GM12878 (cell line): ENCODE results near the gene RFXAP. TPM values are rescaled to one million over a fixed set of nuclear protein-coding genes. Genes with fewer than 3 reads are reported as not detected.

Source experiments
- ATAC-seq: fragments of 200-7000 bp; cut with Tn5 transposase; 3 replicates; pipeline ENCODE4 v1.9.1; 2020; ENCODE audit warnings: mild to moderate bottlenecking, moderate library complexity
- BruUV-seq: library from RNA; stranded (reverse); fragments of 400-500 nt; replicated peaks from 2 replicates; lab custom pipeline; 2021; lab: Mats Ljungman, UMichigan
- CTCF ChIA-PET: fragments of 300-600 bp; sonication (Branson Sonifier 250); formaldehyde crosslinking; extraction: SDS; loops from one replicate; lab custom pipeline; 2021; ENCODE audit warnings: inconsistent platforms; lab: Yijun Ruan, JAX
- POLR2A ChIA-PET: fragments of 350-600 bp; formaldehyde crosslinking; extraction: SDS; loops from one replicate; lab custom pipeline; 2021; ENCODE audit warnings: inconsistent platforms; lab: Charles Lee
- RAD21 ChIA-PET: fragments of 300-600 bp; sonication (Branson Sonifier 250); formaldehyde crosslinking; loops from one replicate; lab custom pipeline; 2023; ENCODE audit warnings: antibody characterized with exemption; ENCODE audit not compliant: unreplicated experiment; lab: Charles Lee
- SMC1A ChIA-PET: fragments of 300-600 bp; sonication (Branson Sonifier 250); formaldehyde crosslinking; loops from one replicate; lab custom pipeline; 2023; ENCODE audit not compliant: unreplicated experiment, uncharacterized antibody; lab: Charles Lee
- DNase-seq: peaks from one replicate; pipeline ENCODE4 v3.0.0-alpha.2; 2011; ENCODE audit warnings: low read depth, low spot score
- FAIRE-seq: peaks from 3 replicates; lab custom pipeline; 2011; peaks lifted over from hg19 to GRCh38; lab: Jason Lieb, UNC
- H2AFZ ChIP-seq: 2 replicates; pipeline ENCODE4 v1.6.0; 2011; ENCODE audit warnings: low read depth, low read length, control low read depth; ENCODE audit not compliant: control insufficient read depth
- H3K27ac ChIP-seq: 2 replicates; pipeline ENCODE4 v1.5.1; 2011; ENCODE audit warnings: control low read depth; ENCODE audit not compliant: control insufficient read depth, insufficient read depth
- H3K27me3 ChIP-seq, 2 experiments: replicated peaks in 1 of 2; 2 replicates each; pipeline versions ENCODE4 v1.6.0 to v1.6.1; 2011; ENCODE audit warnings: low read length in 1 of 2; ENCODE audit not compliant: control insufficient read depth in 2 of 2, insufficient read depth in 2 of 2
- H3K36me3 ChIP-seq, 2 experiments: 2 replicates each; pipeline ENCODE4 v1.5.1; 2011; ENCODE audit warnings: low read length in 1 of 2; ENCODE audit not compliant: control insufficient read depth in 2 of 2, insufficient read depth in 2 of 2
- H3K4me1 ChIP-seq: 2 replicates; pipeline ENCODE4 v1.6.1; 2011; ENCODE audit warnings: mild to moderate bottlenecking, low read length, moderate library complexity, mixed read lengths; ENCODE audit not compliant: control insufficient read depth, insufficient read depth
- H3K4me2 ChIP-seq: 2 replicates; pipeline ENCODE4 v1.6.0; 2011; ENCODE audit warnings: control low read depth; ENCODE audit not compliant: control insufficient read depth, insufficient read depth
- H3K4me3 ChIP-seq: fragments of 200-600 bp; sonication (generic); 2 replicates; pipeline ENCODE4 v1.5.1; 2016
- H3K79me2 ChIP-seq: 2 replicates; pipeline ENCODE4 v1.6.0; 2011; ENCODE audit warnings: low read length; ENCODE audit not compliant: control insufficient read depth, insufficient read depth
- H3K9ac ChIP-seq: 2 replicates; pipeline ENCODE4 v1.8.0; 2011; ENCODE audit warnings: low read length, control low read depth, mixed read lengths; ENCODE audit not compliant: control insufficient read depth, insufficient read depth
- H3K9me3 ChIP-seq: replicated peaks from 3 replicates; pipeline ENCODE4 v1.5.1; 2011; ENCODE audit warnings: mild to moderate bottlenecking, low read length; ENCODE audit not compliant: control insufficient read depth, insufficient read depth
- H4K20me1 ChIP-seq: 2 replicates; pipeline ENCODE4 v1.6.0; 2011; ENCODE audit not compliant: control insufficient read depth, insufficient read depth
- BACH1 ChIP-seq: fragments of 450-650 bp; IDR thresholded peaks from 2 replicates; pipeline ENCODE4 v1.6.1; 2017; ENCODE audit warnings: mild to moderate bottlenecking, borderline replicate concordance
- CHD1 ChIP-seq: IDR thresholded peaks from 2 replicates; pipeline ENCODE4 v1.6.1; 2012; ENCODE audit warnings: low read depth, low read length, improper control_type of control experiment
- CHD2 ChIP-seq: IDR thresholded peaks from 2 replicates; pipeline ENCODE4 v1.6.1; 2011; ENCODE audit warnings: low read depth, low read length, improper control_type of control experiment, borderline replicate concordance
- CREM ChIP-seq: IDR thresholded peaks from 2 replicates; pipeline ENCODE4 v1.6.1; 2014; ENCODE audit warnings: antibody characterized with exemption, low read depth
- E2F4 ChIP-seq: IDR thresholded peaks from 2 replicates; pipeline ENCODE4 v1.6.1; 2012; ENCODE audit warnings: low read depth, low read length, improper control_type of control experiment
- EP300 ChIP-seq, 2 experiments: fragments of 150-350 bp in 1 of 2; IDR thresholded peaks; 2 replicates each; pipeline ENCODE4 v1.6.1; 2011 to 2012; ENCODE audit warnings: low read depth in 2 of 2, low read length in 2 of 2, borderline replicate concordance in 1 of 2, improper control_type of control experiment in 1 of 2, inconsistent platforms in 1 of 2; ENCODE audit not compliant: control insufficient read depth in 1 of 2
- HCFC1 ChIP-seq: fragments of 150-350 bp; IDR thresholded peaks from 2 replicates; pipeline ENCODE4 v1.6.1; 2014; ENCODE audit warnings: low read length
- HDGF ChIP-seq: fragments of 450-650 bp; IDR thresholded peaks from 2 replicates; pipeline ENCODE4 v1.6.1; 2016; ENCODE audit warnings: antibody characterized with exemption
- IKZF1 ChIP-seq: fragments of 450-650 bp; conservative IDR thresholded peaks from 2 replicates; pipeline ENCODE4 v1.6.1; 2017; ENCODE audit warnings: antibody characterized with exemption, mild to moderate bottlenecking
- KLF5 ChIP-seq: fragments of 450-650 bp; IDR thresholded peaks from 2 replicates; pipeline ENCODE4 v1.6.1; 2014; ENCODE audit warnings: mild to moderate bottlenecking; ENCODE audit not compliant: partially characterized antibody
- NFXL1 ChIP-seq: fragments of 450-650 bp; IDR thresholded peaks from 2 replicates; pipeline ENCODE4 v1.6.1; 2017; ENCODE audit warnings: antibody characterized with exemption, mild to moderate bottlenecking, borderline replicate concordance
- NR2C1 ChIP-seq: fragments of 450-650 bp; IDR thresholded peaks from 2 replicates; pipeline ENCODE4 v1.6.1; 2017; ENCODE audit warnings: antibody characterized with exemption, mild to moderate bottlenecking, moderate library complexity
- POU2F2 ChIP-seq: IDR thresholded peaks from 3 replicates; pipeline ENCODE4 v1.6.1; 2011; ENCODE audit warnings: low read depth, mild to moderate bottlenecking, low read length, borderline replicate concordance
- RCOR1 ChIP-seq: conservative IDR thresholded peaks from 2 replicates; pipeline ENCODE4 v1.6.1; 2012; ENCODE audit warnings: low read depth, low read length, improper control_type of control experiment
- SMAD1 ChIP-seq: fragments of 450-650 bp; IDR thresholded peaks from 2 replicates; pipeline ENCODE4 v1.6.1; 2018; ENCODE audit warnings: mild to moderate bottlenecking, low read depth; ENCODE audit not compliant: partially characterized antibody
- SPI1 ChIP-seq: IDR thresholded peaks from 2 replicates; pipeline ENCODE4 v1.6.1; 2011; ENCODE audit warnings: low read depth, mild to moderate bottlenecking, low read length, moderate library complexity, borderline replicate concordance; ENCODE audit not compliant: insufficient read depth
- TAF1 ChIP-seq: IDR thresholded peaks from 2 replicates; pipeline ENCODE4 v1.6.1; 2011; ENCODE audit warnings: mild to moderate bottlenecking, low read depth, low read length, borderline replicate concordance
- ZNF274 ChIP-seq: IDR thresholded peaks from one replicate; pipeline ENCODE4 v1.8.0; 2011; ENCODE audit not compliant: insufficient read length, insufficient read depth
- WGBS: methylation state at CpG from one replicate; pipeline ENCODE4 v1.1.6; 2016; ENCODE audit warnings: low lambda C conversion rate; ENCODE audit not compliant: insufficient replicate concordance, insufficient coverage; ENCODE audit errors: missing lambda C conversion rate; 5-methylcytosine and 5-hydroxymethylcytosine counted together
- in situ Hi-C: fragments of 300-500 bp; cut with MboI; formaldehyde crosslinking; loops from 9 replicates; pipeline ENCODE4 v1.14.3; 2018; ENCODE audit warnings: mixed read lengths
- intact Hi-C: fragments of 100-400 bp; cut with micrococcal nuclease; formaldehyde crosslinking; loops from one replicate; pipeline ENCODE4 v1.14.2; 2022; ENCODE audit not compliant: unreplicated experiment
- polyA plus RNA-seq, 11 experiments: library from polyadenylated mRNA; depleted of rRNA in 4 of 11; unstranded in 6 of 11; stranded (reverse) in 5 of 11; fragments of >200 nt; fragmentation: Nextera tagmentation in 4 of 11; fragmentation: Illumina TruSeq in 1 of 11; extraction: Ambion mirVana in 4 of 11; extraction: Trizol in 1 of 11; gene quantifications; 1 replicate in 1 of 11; 2 replicates in 10 of 11; pipeline versions ENCODE4 v1.2.1 to v1.2.3, GENCODE V29; 2011 to 2016; ENCODE audit warnings: inconsistent platforms in 2 of 11, missing spikeins in 2 of 11, low read depth in 1 of 11
- total RNA-seq, 4 experiments: library from RNA; depleted of rRNA in 3 of 4; stranded (reverse); fragments of >200 nt in 3 of 4; fragmentation: Illumina TruSeq in 1 of 4; extraction: Trizol in 1 of 4; gene quantifications; 2 replicates each; pipeline versions ENCODE4 v1.2.1 to v1.2.3, GENCODE V29; 2013 to 2021
- TF ChIP-seq, protein P1 (sequence below): IDR thresholded peaks from 2 replicates; pipeline ENCODE4 v1.6.1; 2011; ENCODE audit warnings: mild to moderate bottlenecking, low read depth, low read length, moderate library complexity; ENCODE audit not compliant: insufficient replicate concordance

The RFXAP gene
- total and polyA plus RNA-seq, 10 of the 15 experiments (the other 5 are each of a cell fraction or from before 2014, with no cell fraction given) = 3.4 to 13.3 (median 7.7) TPM

- Histone ChIP-seq H3K36me3 (no peaks in the 10 kb centered on the region), H3K79me2 (no peaks in the 10 kb centered on the region), H4K20me1 (no peaks in the 10 kb centered on the region), H3K9me3 (peaks cover 3% of the 10 kb centered on the region; the same call in 2 of the 3 replicates), H3K27ac (no peak overlapping the region), H3K4me3 (no peak overlapping the region), H2AFZ (no peak overlapping the region), H3K27me3 (no peaks in the 10 kb centered on the region), H3K4me2 (no peak overlapping the region), H3K4me1 (no peaks in the 10 kb centered on the region), H3K9ac (no peak overlapping the region)
- BruUV-seq = no TSS peak
- ATAC-seq (no peak), FAIRE-seq (no peak), DNase-seq (no peak)
- ChIA-PET POLR2A (no interaction called here), RAD21 (no interaction called here), CTCF (no interaction called here), SMC1A (no interaction called here)
- 0% methylated on average over 2 of the region's 2 CpGs for WGBS
- intact Hi-C loops = no loop called here
- TF ChIP-seq BACH1 (no peak), CHD1 (no peak), CHD2 (no peak), HDGF (no peak), HCFC1 (no peak), TAF1 (no peak), SPI1 (no peak), CREM (no peak), E2F4 (no peak), NR2C1 (no peak), IKZF1 (no peak), NFXL1 (no peak), ZNF274 (no peak), SMAD1 (no peak), EP300 (IDR thresholded peaks at IDR 0.05; ENCODE audit: borderline replicate concordance in 1 of 2, control insufficient read depth in 1 of 2, low read depth in 2 of 2, low read length in 2 of 2) (no peak), KLF5 (no peak), RCOR1 (no peak), POU2F2 (no peak)
- TF ChIP-seq, protein P1, sequence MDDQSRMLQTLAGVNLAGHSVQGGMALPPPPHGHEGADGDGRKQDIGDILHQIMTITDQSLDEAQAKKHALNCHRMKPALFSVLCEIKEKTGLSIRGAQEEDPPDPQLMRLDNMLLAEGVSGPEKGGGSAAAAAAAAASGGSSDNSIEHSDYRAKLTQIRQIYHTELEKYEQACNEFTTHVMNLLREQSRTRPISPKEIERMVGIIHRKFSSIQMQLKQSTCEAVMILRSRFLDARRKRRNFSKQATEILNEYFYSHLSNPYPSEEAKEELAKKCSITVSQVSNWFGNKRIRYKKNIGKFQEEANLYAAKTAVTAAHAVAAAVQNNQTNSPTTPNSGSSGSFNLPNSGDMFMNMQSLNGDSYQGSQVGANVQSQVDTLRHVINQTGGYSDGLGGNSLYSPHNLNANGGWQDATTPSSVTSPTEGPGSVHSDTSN = no peak
- TF ChIP-seq, all 136 proteins: peak for 0
- in situ Hi-C loops = no loop called here
Observed at GRCh38 chr13:36770741-36771140, 48.3 kb upstream of the RFXAP start.
